ENCODE measurements around the gene TSPAN2.

DNA sequence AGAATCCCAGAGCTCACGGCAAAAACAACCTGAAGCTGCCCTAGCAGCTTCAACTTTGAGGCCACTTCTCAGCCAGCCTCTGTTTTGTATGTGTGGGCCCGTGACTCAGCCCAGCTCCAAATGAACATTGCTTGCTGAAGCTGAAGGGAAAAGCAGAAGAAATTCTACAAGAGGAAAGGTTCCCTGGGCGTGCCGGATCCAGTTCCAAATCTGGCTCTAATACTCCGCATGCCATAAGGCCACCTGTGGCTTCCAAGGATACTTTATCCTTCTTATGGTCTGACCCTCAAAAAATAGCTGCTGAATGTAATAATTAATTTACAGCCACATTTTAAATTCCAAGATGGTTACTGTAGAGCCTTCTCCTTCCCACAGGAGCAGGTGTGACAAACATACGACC, 24.3 kb downstream of the TSPAN2 start:
- no peak for TF ChIP-seq CTCF (IDR thresholded peaks at IDR 0.05; ENCODE audit: poor library complexity)
- no peak for TF ChIP-seq EZH2 (IDR thresholded peaks at IDR 0.05; ENCODE audit: borderline replicate concordance)
- TF ChIP-seq EZH2phosphoT487 (IDR thresholded peaks at IDR 0.05; ENCODE audit: low read depth, severe bottlenecking, unreplicated experiment), result no peak
